Pancreas (tissue), 10 donors: Measurements from ENCODE around the gene ITPR3. TPM values are rescaled to one million over a fixed set of nuclear protein-coding genes. Genes with fewer than 3 reads are reported as not detected.
A peak's percentile ranks its signal among the peaks of the same experiment; 100 is the strongest.

Experiments
- ATAC-seq, 4 donors: fragments of 200-7000 bp; cut with Tn5 transposase; one replicate each; pipeline versions ENCODE4 v1.8.0 to v1.9.1; 2020; ENCODE audit warnings: mild to moderate bottlenecking in 4 of 4, moderate library complexity in 4 of 4
- DNase-seq, 6 donors: peaks; one replicate each; pipeline ENCODE4 v3.0.0-alpha.2; 2020
- FAIRE-seq: peaks from 2 replicates; lab custom pipeline; 2012; peaks lifted over from hg19 to GRCh38; lab: Jason Lieb, UNC
- H3K27ac ChIP-seq, 4 donors: fragments of 200-600 bp; sonication (generic); 1 replicate in 3 of 4; 2 replicates in 1 of 4; pipeline versions ENCODE4 v1.5.0 to v1.8.0; 2020
- H3K27me3 ChIP-seq, 4 donors: fragments of 200-600 bp; one replicate each; pipeline ENCODE4 v1.8.0; 2021
- H3K36me3 ChIP-seq, 3 donors: fragments of 200-600 bp; sonication (generic) in 1 of 3; one replicate each; pipeline versions ENCODE4 v1.5.0 to v1.8.0; 2020 to 2021
- H3K4me1 ChIP-seq, 3 donors: fragments of 200-600 bp; one replicate each; pipeline ENCODE4 v1.8.0; 2021
- H3K4me3 ChIP-seq, 4 donors: fragments of 200-600 bp; sonication (generic) in 2 of 4; one replicate each; pipeline versions ENCODE4 v1.5.0 to v1.8.0; 2020 to 2021
- H3K9me3 ChIP-seq, 4 donors: fragments of 200-600 bp; one replicate each; pipeline ENCODE4 v1.8.0; 2021
- WGBS, 2 donors: extraction: QIAGEN DNeasy Blood & Tissue Kit; methylation state at CpG; one replicate each; pipeline ENCODE4 v1.1.7; 2013; 5-methylcytosine and 5-hydroxymethylcytosine counted together
- intact Hi-C, 3 donors: fragments of 100-400 bp; cut with DNase I; formaldehyde crosslinking; loops; one replicate each; pipeline versions ENCODE4 v1.11.1 to v1.14.2; 2022
- polyA plus RNA-seq, 2 donors: library from polyadenylated mRNA; stranded (reverse); fragments of 200-250 nt; gene quantifications; one replicate each; pipeline ENCODE4 v1.2.3, GENCODE V29; 2013
- total RNA-seq, 6 donors: library from RNA; stranded (reverse); fragmentation: NEBNext Ultra II Directional in 4 of 6; extraction: Animal tissue kit (Norgen Biotek cat#: 25700) in 4 of 6; gene quantifications; one replicate each; pipeline versions ENCODE4 v1.2.1 to v1.2.4, GENCODE V29; 2021 to 2023
- TF ChIP-seq, protein P1 (sequence below), 4 donors: fragments of 200-600 bp; sonication (generic) in 3 of 4; IDR thresholded peaks; one replicate each; pipeline versions ENCODE4 v1.5.0 to v1.8.0; 2021; ENCODE audit warnings: antibody characterized with exemption in 4 of 4
- donor health status: healthy with polysubstance abuse.
- donor health status: DM: no; HTN: no; CAD: no; lungs with moderate emphysema.
- donor health status: DM: no; HTN: no; CAD: no.
- donor health status: control.
- donor health status: control.
- donor health status: Bipolar disorder and iron deficiency.
- donor health status: DM: yes; HTN: yes; CAD: no.
- donor health status: DM: no; HTN: no; CAD: no.
- donor health status: DM: no; HTN: no; CAD: no.
- donor health status: DM: yes; HTN: yes; CAD: no.

ITPR3 gene
- total and polyA plus RNA-seq, 8 donors = 9.1 to 20.3 (median 12.9) TPM

DNA sequence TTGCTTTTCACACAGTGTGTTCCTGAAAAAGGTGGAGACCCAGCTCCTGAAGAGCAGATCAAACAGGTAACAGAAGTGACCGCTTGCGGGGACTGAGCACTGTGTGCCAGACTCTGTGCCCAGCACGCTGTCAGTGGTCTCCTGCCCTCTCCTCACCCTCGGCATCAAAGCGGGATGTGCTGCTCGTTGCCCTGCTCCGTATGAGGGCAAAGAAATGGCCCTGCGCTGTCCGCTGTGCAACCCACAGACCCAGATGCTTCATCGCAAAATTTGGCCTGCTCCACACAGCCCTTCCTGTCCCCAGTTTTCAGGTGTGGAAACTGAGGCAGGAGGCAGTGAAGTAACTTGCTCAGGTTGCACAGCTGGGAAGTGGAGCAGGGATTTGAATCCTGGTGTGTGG, 76.7 kb downstream of the ITPR3 start:
- ATAC-seq = no peak
- WGBS, 2 donors = 95 to 96% methylated on average over 10 of the region's 10 CpGs
- Histone ChIP-seq H3K27ac (no peak overlapping the region), H3K9me3 (no peaks in the 10 kb centered on the region), H3K4me1 (no peaks in the 10 kb centered on the region), H3K27me3 (no peaks in the 10 kb centered on the region), H3K36me3 (peaks cover 0 to 17% (median 0%) of the 10 kb centered on the region in 3 donors), H3K4me3 (no peak overlapping the region)
- peak in 1 of 6 donors; percentile 25 for DNase-seq
- intact Hi-C loops = no loop called here
- TF ChIP-seq, protein P1, sequence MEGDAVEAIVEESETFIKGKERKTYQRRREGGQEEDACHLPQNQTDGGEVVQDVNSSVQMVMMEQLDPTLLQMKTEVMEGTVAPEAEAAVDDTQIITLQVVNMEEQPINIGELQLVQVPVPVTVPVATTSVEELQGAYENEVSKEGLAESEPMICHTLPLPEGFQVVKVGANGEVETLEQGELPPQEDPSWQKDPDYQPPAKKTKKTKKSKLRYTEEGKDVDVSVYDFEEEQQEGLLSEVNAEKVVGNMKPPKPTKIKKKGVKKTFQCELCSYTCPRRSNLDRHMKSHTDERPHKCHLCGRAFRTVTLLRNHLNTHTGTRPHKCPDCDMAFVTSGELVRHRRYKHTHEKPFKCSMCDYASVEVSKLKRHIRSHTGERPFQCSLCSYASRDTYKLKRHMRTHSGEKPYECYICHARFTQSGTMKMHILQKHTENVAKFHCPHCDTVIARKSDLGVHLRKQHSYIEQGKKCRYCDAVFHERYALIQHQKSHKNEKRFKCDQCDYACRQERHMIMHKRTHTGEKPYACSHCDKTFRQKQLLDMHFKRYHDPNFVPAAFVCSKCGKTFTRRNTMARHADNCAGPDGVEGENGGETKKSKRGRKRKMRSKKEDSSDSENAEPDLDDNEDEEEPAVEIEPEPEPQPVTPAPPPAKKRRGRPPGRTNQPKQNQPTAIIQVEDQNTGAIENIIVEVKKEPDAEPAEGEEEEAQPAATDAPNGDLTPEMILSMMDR (IDR thresholded peaks at IDR 0.05) = no peak
- no peak for FAIRE-seq

DNA sequence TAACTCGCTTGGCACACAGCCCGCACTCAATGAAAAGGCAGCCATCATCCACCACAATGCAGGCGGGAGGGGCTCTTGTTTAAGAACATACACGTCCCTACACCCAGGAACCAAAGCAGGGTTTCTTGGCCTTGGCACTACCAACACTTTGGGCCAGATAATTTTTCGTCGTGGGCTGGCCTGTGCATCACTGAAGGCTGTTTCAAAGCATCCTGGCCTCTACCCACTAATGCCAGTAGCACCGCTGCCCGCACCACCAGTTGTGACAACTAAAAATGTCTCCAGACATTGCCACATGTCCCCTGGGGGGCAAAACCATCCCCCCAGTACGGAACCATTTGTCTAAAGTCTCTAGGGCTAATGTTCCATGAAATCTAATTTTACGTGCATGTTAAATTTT, 77.4 kb downstream of the ITPR3 start:
- no peak overlapping the region for H3K27ac ChIP-seq
- FAIRE-seq = no peak

DNA sequence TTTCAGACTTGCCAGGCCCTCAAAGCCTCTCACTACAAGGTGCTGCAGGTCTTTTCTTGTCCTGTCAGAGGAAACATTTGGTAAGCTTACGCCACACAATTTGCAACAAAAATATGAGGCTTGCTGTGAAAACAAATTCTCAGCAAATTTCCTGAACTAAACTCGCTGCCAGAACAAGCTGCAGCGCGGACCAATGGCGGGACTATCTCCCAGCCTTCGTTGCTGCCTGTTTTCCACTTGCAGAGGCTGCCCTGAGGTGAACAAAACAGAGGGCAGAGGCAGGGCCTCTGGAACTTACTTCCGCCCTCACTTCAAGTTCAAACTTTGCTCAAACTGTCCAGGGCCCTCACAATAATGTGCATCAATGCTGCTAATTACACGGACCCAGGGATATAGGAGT, 78.0 kb downstream of the ITPR3 start:
- no peak for FAIRE-seq
- H3K27me3 ChIP-seq = no peaks in the 10 kb centered on the region
- DNase-seq = no peak
- peaks cover 0 to 14% (median 0%) of the 10 kb centered on the region in 3 donors for H3K36me3 ChIP-seq
- intact Hi-C loops = no loop called here
- H3K27ac ChIP-seq = no peak overlapping the region
- WGBS, 2 donors = 90 to 91% methylated on average over 8 of the region's 8 CpGs
- no peak for ATAC-seq
- no peak overlapping the region for H3K4me3 ChIP-seq
- TF ChIP-seq, protein P1 (IDR thresholded peaks at IDR 0.05) = no peak
- H3K9me3 ChIP-seq = no peaks in the 10 kb centered on the region
- no peaks in the 10 kb centered on the region for H3K4me1 ChIP-seq

More for the DNA sequence above, 77.4 kb downstream of the ITPR3 start:
- H3K4me1 ChIP-seq = no peaks in the 10 kb centered on the region
- intact Hi-C loops = no loop called here
- DNase-seq = peak in 1 of 6 donors; percentile 18
- H3K36me3 ChIP-seq = peaks cover 0 to 14% (median 0%) of the 10 kb centered on the region in 3 donors
- TF ChIP-seq, protein P1 (IDR thresholded peaks at IDR 0.05) = no peak
- H3K9me3 ChIP-seq = no peaks in the 10 kb centered on the region
- WGBS, 2 donors = 85 to 93% methylated on average over 10 of the region's 10 CpGs
- no peaks in the 10 kb centered on the region for H3K27me3 ChIP-seq
- H3K4me3 ChIP-seq = no peak overlapping the region
- no peak for ATAC-seq

DNA sequence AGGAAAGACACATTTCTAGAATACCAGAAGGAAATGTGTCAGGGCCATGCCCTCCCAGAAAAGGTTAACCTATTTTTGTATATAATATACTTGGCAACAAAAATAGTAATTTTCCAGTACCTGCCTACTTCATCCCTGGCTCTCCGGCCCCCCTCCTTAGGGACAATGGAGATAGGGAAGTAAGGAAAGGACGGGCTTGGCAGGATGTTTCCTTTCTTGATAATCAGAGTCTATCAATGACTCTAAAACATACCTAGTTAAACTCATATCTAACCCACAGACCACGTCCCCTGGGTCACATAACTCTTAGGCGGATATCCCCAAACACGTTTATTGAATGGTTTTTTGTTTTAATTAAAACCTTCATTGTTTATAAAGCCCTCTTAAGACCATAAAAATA, 78.6 kb downstream of the ITPR3 start:
- WGBS, 2 donors = 83 to 87% methylated on average over 5 of the region's 5 CpGs
- no peak overlapping the region for H3K4me3 ChIP-seq
- FAIRE-seq (no peak), ATAC-seq (no peak), DNase-seq (no peak)
- no peak overlapping the region for H3K27ac ChIP-seq
- no peaks in the 10 kb centered on the region for H3K9me3 ChIP-seq
- H3K36me3 ChIP-seq = peaks cover 0 to 13% (median 0%) of the 10 kb centered on the region in 3 donors
- H3K4me1 ChIP-seq = no peaks in the 10 kb centered on the region
- intact Hi-C loops = loop anchor here in 1 of 3 donors (5.0 kb wide), 1 partner anchor 112 kb away; no protein-coding TSS in a partner anchor
- no peaks in the 10 kb centered on the region for H3K27me3 ChIP-seq
- TF ChIP-seq, protein P1 (IDR thresholded peaks at IDR 0.05) = no peak

DNA sequence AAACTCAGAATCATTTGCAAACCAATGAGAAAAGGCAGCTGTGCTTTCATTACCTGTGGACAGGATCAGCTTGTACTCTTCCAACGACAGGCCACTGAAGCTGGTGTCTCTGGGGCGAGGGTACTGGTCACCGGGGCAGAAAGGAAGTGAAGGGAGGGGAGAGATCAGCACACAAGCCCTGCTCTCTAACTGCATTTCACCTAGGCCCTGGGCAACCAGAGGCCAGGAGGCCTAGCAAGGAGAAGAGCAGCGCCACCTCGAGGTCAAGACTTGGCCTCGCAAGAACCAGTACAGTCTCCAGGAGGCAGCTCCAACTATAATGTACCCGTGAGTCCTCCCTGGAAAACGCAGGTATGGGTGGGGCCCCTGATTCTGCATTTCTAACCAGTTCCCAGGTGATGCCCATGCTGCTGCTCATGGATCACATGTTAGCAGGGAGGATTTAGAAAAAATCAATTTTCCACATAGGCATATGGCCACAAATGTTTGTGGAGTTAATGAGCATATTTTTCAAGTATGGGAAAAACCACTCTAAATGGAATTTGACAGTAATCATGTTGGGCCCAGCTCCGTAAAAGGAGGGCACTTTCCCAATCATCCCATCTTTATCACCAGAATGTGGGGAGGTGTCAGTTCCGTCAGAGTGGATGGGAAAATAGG, 79.4 kb downstream of the ITPR3 start:
- peaks cover 0 to 6% (median 0%) of the 10 kb centered on the region in 3 donors for H3K36me3 ChIP-seq
- no peaks in the 10 kb centered on the region for H3K4me1 ChIP-seq
- FAIRE-seq = no peak
- H3K9me3 ChIP-seq = no peaks in the 10 kb centered on the region
- H3K4me3 ChIP-seq = no peak overlapping the region
- ATAC-seq = peak in 3 of 4 donors; percentile 75 to 84 (median 76)
- peak in 5 of 6 donors; percentile 31 to 77 (median 63) for DNase-seq
- 51 to 59% methylated on average over 10 of the region's 10 CpGs for WGBS, 2 donors
- no peaks in the 10 kb centered on the region for H3K27me3 ChIP-seq
- intact Hi-C loops = loop anchor here in 1 of 3 donors (5.0 kb wide), 1 partner anchor 113 kb away; no protein-coding TSS in a partner anchor
- TF ChIP-seq, protein P1 (IDR thresholded peaks at IDR 0.05) = peak; percentile 19 to 46 (median 30)
- H3K27ac ChIP-seq = no peak overlapping the region
